ENCODE measurements around the gene DMTF1.

- TF ChIP-seq POLR2A (IDR thresholded peaks at IDR 0.05; ENCODE audit: low read depth, low read length) (no peak), POLR2AphosphoS5 (IDR thresholded peaks at IDR 0.05; ENCODE audit: low read depth, low read length) (no peak), TAF1 (IDR thresholded peaks at IDR 0.05; ENCODE audit: low read depth, low read length) (no peak), SPI1 (IDR thresholded peaks at IDR 0.05; ENCODE audit: low read depth, low read length) (no peak)
Measured at GRCh38 chr7:87106974-87107612, 45.2 kb upstream of the DMTF1 start.

Measured in GM12891 (cell line).